GM13977 (cell line): Measurements from ENCODE around the gene MBP.

Experiments
- DNase-seq: peaks from one replicate; pipeline ENCODE4 v3.0.0; 2012; ENCODE audit warnings: low spot score
- in situ Hi-C: fragments of 300-500 bp; cut with MboI; formaldehyde crosslinking; loops from one replicate; pipeline ENCODE4 v1.12.0; 2022; ENCODE audit warnings: low sequenced_read_pairs, low pct_unique_long_range_greater_than_20kb, mixed read lengths, inconsistent platforms; ENCODE audit not compliant: unreplicated experiment
- TF ChIP-seq, protein P1 (sequence below): IDR thresholded peaks from 2 replicates; pipeline ENCODE4 v1.5.1; 2012; ENCODE audit warnings: mild to moderate bottlenecking, control low read depth; ENCODE audit not compliant: insufficient read depth; ENCODE audit errors: extremely low read depth, missing control alignments

The MBP gene

DNA sequence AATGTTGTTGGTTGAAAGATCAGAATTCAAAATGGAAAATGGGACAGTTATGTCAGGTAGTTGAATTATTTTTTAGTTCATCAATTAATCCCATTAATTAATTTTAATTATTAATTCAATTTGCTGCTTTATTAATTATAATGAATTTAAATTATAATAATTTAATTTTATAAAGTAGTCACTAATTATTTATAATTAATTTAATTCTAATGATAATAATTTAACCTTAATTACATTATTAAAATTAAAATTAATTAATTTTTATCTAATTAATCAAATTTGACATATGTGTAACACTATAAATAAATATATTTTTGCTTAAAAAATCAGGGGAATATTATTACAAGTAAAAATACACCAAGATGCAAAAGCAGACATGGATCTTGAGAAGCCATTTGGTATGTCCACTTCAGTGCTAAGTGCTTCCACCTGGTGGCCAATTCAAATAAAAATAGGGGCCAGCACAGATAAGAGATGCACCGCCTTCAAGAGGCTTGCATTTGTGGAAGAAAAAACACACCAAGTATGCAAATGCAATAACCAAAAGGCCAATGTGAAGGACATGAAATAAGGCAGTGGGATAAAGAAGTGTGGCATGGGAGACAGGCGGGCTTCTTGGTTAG is 73.2 kb downstream of the MBP start:
- TF ChIP-seq, protein P1, sequence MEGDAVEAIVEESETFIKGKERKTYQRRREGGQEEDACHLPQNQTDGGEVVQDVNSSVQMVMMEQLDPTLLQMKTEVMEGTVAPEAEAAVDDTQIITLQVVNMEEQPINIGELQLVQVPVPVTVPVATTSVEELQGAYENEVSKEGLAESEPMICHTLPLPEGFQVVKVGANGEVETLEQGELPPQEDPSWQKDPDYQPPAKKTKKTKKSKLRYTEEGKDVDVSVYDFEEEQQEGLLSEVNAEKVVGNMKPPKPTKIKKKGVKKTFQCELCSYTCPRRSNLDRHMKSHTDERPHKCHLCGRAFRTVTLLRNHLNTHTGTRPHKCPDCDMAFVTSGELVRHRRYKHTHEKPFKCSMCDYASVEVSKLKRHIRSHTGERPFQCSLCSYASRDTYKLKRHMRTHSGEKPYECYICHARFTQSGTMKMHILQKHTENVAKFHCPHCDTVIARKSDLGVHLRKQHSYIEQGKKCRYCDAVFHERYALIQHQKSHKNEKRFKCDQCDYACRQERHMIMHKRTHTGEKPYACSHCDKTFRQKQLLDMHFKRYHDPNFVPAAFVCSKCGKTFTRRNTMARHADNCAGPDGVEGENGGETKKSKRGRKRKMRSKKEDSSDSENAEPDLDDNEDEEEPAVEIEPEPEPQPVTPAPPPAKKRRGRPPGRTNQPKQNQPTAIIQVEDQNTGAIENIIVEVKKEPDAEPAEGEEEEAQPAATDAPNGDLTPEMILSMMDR, result peak; percentile 50
- DNase-seq, result peak; percentile 58
- in situ Hi-C loops, result no loop called here

DNA sequence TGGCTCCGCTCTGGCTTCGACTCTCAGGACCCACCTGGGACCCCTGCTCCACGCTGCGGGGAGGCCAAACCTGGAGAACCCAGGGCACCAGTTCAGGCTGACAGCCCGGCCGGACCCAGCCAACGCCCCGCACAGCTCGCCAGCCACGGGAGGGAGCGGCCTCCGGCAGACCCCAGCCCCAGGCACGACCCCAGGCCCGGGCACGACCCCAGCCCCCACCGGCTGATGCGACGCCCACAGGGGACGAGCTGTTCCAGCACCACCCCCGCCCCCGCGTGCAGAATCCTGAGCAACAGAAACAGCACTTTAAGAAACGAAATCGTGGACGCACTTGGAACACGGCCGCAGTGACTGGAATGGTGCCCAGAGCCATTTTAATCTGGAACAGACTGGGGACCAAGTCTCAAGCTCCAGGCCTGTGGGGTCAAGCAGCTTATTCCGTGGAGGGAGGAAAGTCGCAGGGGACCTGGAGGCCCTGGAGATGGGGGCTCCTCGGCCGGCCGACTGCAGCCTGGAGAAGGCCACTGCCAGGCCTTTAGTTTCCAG is 74.2 kb downstream of the MBP start:
- TF ChIP-seq, protein P1, result no peak
- DNase-seq, result no peak
- in situ Hi-C loops, result no loop called here

DNA sequence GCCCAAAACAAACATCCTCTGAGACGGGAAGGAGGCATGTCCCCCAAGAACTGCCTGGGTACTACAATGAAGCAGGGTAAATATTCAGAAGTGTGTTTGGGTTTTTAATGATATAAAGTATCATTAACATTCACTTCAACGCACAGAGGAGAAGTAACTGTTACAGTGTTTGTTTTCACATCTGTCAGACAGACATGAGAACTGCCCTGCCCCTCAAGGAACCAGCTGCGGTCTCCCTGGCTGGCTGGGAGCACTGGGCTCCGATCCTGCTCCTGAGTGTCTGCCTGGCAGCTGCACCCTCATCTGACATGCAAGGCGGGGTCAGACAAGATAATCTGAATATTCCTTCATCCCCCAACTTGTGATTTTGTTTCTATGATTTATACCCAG is 75.6 kb downstream of the MBP start:
- TF ChIP-seq, protein P1, result no peak
- DNase-seq, result no peak
- in situ Hi-C loops, result no loop called here

DNA sequence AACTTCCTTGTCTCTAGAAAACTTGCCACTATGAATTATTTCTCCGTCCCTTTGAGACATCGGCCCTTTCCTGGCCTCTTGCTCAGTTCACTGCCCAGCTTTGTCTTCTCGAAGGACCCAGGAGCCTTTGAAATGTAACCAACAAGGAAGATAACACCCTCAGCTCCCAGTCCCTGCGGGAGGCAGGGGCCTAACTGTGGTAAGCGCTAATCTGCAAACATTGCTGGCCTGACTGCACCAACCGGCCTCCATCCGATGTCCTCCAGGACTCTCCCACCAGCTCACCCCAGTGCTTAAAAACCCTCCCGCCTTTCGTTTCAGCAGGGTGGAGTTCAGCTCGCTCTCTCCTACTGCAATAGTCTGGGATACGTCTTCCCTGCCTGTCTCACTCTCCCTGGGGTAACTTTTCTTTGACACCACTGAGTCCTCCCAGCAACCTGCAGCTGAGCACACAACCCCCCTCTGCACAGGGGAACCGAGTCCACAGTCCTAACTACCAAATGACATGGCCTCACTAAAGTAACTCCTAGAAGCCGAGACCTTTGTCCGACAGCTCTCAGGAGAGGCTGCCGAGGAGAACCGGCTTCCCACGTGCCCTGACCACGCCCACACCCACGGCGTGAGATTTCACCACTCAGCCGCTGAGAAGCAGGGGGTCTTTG is 76.1 kb downstream of the MBP start:
- DNase-seq, result no peak
- in situ Hi-C loops, result no loop called here
- TF ChIP-seq, protein P1, result no peak

DNA sequence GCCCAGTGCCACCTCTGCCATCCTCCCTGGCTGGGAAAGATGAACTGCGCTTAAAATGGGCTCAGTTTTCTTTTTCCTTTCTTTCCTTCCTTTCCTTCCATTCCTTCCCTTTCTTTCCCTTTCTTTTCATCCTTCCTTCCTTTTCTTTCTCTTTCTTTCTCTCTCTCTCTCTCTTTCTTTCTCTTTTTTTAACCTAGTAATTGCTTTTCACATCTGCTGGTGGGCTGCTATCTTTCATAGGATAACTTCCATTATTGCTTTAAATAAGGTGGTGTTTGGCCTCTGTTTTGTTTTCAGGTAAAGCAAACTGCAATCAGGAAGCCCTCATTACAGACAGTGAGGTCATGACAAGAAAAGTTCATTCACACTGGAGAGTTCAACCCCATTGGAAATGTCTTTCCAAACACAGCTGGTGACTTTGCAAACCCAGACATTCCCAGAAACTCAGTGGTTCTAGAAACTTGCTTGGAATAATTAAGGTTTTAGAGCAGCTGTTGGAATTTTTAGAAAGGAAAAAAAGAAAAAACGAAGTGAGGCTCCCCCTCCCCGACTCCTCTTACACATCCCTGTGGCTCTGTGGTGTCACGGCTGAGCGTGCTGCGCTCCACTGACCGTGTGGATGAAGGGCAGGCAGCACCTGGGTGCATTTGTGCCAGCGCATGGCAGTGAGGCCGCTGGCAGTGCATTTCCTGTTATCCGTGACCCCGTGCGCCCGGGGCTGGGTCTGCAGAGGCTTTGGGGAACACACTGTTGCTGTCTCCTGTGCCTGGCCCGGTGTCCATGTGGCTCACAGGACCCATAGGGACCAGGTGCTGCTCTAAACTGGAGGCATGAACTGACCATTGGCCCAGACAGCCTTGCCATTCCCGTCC is 76.9 kb downstream of the MBP start:
- in situ Hi-C loops, result no loop called here
- TF ChIP-seq, protein P1, result no peak
- DNase-seq, result peak; percentile 36

DNA sequence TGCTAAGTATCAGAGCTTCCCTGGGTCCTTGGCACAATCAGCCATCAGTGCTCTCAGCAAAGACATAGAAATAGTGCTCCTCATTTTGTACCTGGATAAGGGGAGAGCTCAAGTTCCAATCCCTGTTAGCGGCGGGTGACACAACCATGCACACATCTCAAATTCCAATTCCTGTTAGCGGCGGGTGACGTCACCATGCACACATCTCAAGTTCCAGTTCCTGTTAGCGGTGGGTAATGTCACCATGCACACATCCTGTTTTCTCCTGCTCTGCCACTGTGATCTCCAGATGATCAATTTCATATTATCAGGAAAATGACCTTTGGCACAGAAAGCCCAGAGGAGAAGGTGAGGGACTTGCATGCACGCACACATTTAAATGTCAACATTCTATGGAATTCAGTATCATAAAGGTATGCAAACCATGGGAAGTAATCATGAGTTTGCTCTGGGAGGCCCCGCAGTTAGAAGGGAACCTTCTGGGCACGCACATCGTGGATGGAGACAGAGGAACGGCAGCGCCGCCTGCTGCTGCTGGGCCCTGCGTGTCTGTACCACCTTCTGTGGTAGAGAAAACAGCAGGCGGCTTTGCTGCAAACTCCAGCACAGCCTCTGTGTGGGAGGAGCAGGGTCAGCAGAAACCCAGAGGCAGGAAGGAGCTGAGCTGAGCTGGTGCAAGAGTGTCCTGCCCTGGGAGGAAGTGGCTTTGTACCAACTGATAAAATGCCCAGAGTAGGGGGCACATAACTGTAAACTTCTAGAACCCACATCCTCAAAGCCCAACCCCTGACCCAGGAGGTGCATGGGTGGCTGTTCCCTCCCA is 77.8 kb downstream of the MBP start:
- in situ Hi-C loops, result no loop called here
- peak; percentile 86 for DNase-seq
- TF ChIP-seq, protein P1, result peak; percentile 82
